ENCODE results near the gene ALS2CL. TPM values are rescaled to one million over a fixed set of nuclear protein-coding genes. Genes with fewer than 3 reads are reported as not detected.

The ALS2CL gene
- total and polyA plus RNA-seq, 10 of the 15 experiments (the other 5 are each of a cell fraction or from before 2014, with no cell fraction given) = 0.01 to 0.05 TPM; not detected in 8

- FAIRE-seq (no peak), DNase-seq (ENCODE audit: low read depth, low spot score) (no peak), ATAC-seq (peak; percentile 59)
- Histone ChIP-seq H3K27me3 (replicated peaks in 1 of 2; ENCODE audit: control insufficient read depth in 2 of 2, insufficient read depth in 2 of 2, low read length in 1 of 2) (peaks cover 5 to 8% of the 10 kb centered on the region in 2 experiments), H3K4me2 (ENCODE audit: control insufficient read depth, insufficient read depth) (no peak overlapping the region), H3K36me3 (ENCODE audit: control insufficient read depth in 2 of 2, insufficient read depth in 2 of 2, low read length in 1 of 2) (no peaks in the 10 kb centered on the region), H3K9ac (ENCODE audit: control insufficient read depth, insufficient read depth, low read length) (no peak overlapping the region), H3K9me3 (replicated peaks; ENCODE audit: control insufficient read depth, insufficient read depth, low read length) (no peaks in the 10 kb centered on the region), H3K79me2 (ENCODE audit: control insufficient read depth, insufficient read depth, low read length) (no peaks in the 10 kb centered on the region), H3K27ac (ENCODE audit: control insufficient read depth, insufficient read depth) (no peak overlapping the region), H2AFZ (ENCODE audit: control insufficient read depth, low read depth, low read length) (peak overlapping the region; percentile 68), H3K4me3 (no peak overlapping the region), H3K4me1 (ENCODE audit: control insufficient read depth, insufficient read depth, low read length) (peaks cover 7% of the 10 kb centered on the region), H4K20me1 (ENCODE audit: control insufficient read depth, insufficient read depth) (no peaks in the 10 kb centered on the region)
- SMC1A ChIA-PET (ENCODE audit: uncharacterized antibody, unreplicated experiment) = no interaction called here
- TF ChIP-seq BHLHE40 (IDR thresholded peaks at IDR 0.05; ENCODE audit: borderline replicate concordance in 1 of 2, low read depth in 2 of 2, low read length in 1 of 2) (peak; percentile 66 to 74), CTCF (IDR thresholded peaks at IDR 0.05 in 2 of 3, conservative IDR thresholded peaks at IDR 0.05 in 1 of 3; ENCODE audit: control insufficient read depth in 2 of 3, extremely low read depth in 1 of 3, insufficient read depth in 1 of 3, low read depth in 3 of 3, low read length in 3 of 3) (peak; percentile 11 to 47 (median 34); a peak in 4 of 6 replicates), TBL1XR1 (IDR thresholded peaks at IDR 0.05; ENCODE audit: low read depth, low read length) (no peak)
- in situ Hi-C loops (cut with MboI) = no loop called here
- RAD21 ChIA-PET (ENCODE audit: unreplicated experiment) = no interaction called here
- intact Hi-C loops (cut with micrococcal nuclease; ENCODE audit: unreplicated experiment) = no loop called here
- CTCF ChIA-PET = interaction anchor here (1.0 to 1.6 kb wide), 4 partner anchors 11 to 207 kb away, joined by 3 to 5 read pairs (median 4); no protein-coding TSS in a partner anchor
- 37% methylated on average over 11 of the region's 11 CpGs for WGBS (ENCODE audit: insufficient coverage, insufficient replicate concordance, low lambda C conversion rate, missing lambda C conversion rate)
- no TSS peak for BruUV-seq (replicated peaks)
- POLR2A ChIA-PET = no interaction called here
These were observed 1.9 kb upstream of the ALS2CL start for GRCh38 chr3:46695177-46695961.

- ChIA-PET SMC1A (ENCODE audit: uncharacterized antibody, unreplicated experiment) (no interaction called here), CTCF (no interaction called here), POLR2A (no interaction called here), RAD21 (ENCODE audit: unreplicated experiment) (no interaction called here)
- Histone ChIP-seq H3K4me1 (ENCODE audit: control insufficient read depth, insufficient read depth, low read length) (peaks cover 7% of the 10 kb centered on the region), H4K20me1 (ENCODE audit: control insufficient read depth, insufficient read depth) (no peaks in the 10 kb centered on the region), H3K9me3 (replicated peaks; ENCODE audit: control insufficient read depth, insufficient read depth, low read length) (no peaks in the 10 kb centered on the region), H3K27me3 (replicated peaks in 1 of 2; ENCODE audit: control insufficient read depth in 2 of 2, insufficient read depth in 2 of 2, low read length in 1 of 2) (peaks cover 5 to 8% of the 10 kb centered on the region in 2 experiments), H3K27ac (ENCODE audit: control insufficient read depth, insufficient read depth) (no peak overlapping the region), H3K79me2 (ENCODE audit: control insufficient read depth, insufficient read depth, low read length) (no peaks in the 10 kb centered on the region), H3K4me2 (ENCODE audit: control insufficient read depth, insufficient read depth) (no peak overlapping the region), H3K36me3 (ENCODE audit: control insufficient read depth in 2 of 2, insufficient read depth in 2 of 2, low read length in 1 of 2) (no peaks in the 10 kb centered on the region), H2AFZ (ENCODE audit: control insufficient read depth, low read depth, low read length) (no peak overlapping the region), H3K4me3 (no peak overlapping the region), H3K9ac (ENCODE audit: control insufficient read depth, insufficient read depth, low read length) (no peak overlapping the region)
- no TSS peak for BruUV-seq (replicated peaks)
- DNase-seq (ENCODE audit: low read depth, low spot score) = no peak
- in situ Hi-C loops (cut with MboI) (no loop called here), intact Hi-C loops (cut with micrococcal nuclease; ENCODE audit: unreplicated experiment) (no loop called here)
- ATAC-seq = no peak
- FAIRE-seq = no peak
- WGBS (ENCODE audit: insufficient coverage, insufficient replicate concordance, low lambda C conversion rate, missing lambda C conversion rate) = 84% methylated on average over 3 of the region's 3 CpGs
- TF ChIP-seq LARP7 (IDR thresholded peaks at IDR 0.05) (no peak), POLR2AphosphoS2 (IDR thresholded peaks at IDR 0.05; ENCODE audit: low read depth, low read length) (no peak), USF1 (IDR thresholded peaks at IDR 0.05; ENCODE audit: borderline replicate concordance, extremely low read length, insufficient read depth, low read depth, low read length) (no peak), STAT3 (IDR thresholded peaks at IDR 0.05; ENCODE audit: low read depth, low read length) (no peak), CBX5 (IDR thresholded peaks at IDR 0.05; ENCODE audit: low read depth) (no peak), ZZZ3 (IDR thresholded peaks at IDR 0.05; ENCODE audit: control insufficient read depth, insufficient read length, low read depth) (no peak), CHD2 (IDR thresholded peaks at IDR 0.05; ENCODE audit: borderline replicate concordance, low read depth, low read length) (no peak), BCL3 (IDR thresholded peaks at IDR 0.05; ENCODE audit: borderline replicate concordance, insufficient read depth, low read depth, low read length, poor library complexity, severe bottlenecking) (no peak), KDM1A (IDR thresholded peaks at IDR 0.05; ENCODE audit: borderline replicate concordance) (no peak)
These were observed 1.0 kb upstream of the ALS2CL start for GRCh38 chr3:46694520-46694919.
